MCF 10A (cell line): ENCODE measurements around the gene PPP1R37. TPM values are rescaled to one million over a fixed set of nuclear protein-coding genes. Genes with fewer than 3 reads are reported as not detected.

Experiments used
- BruUV-seq: library from RNA; stranded (reverse); fragments of 400-500 nt; replicated peaks from 2 replicates; lab custom pipeline; 2021; lab: Mats Ljungman, UMichigan
- CTCF ChIA-PET: fragments of 300-600 bp; sonication (Branson Sonifier 250); formaldehyde crosslinking; extraction: SDS; loops from one replicate; lab custom pipeline; 2021; ENCODE audit warnings: antibody characterized with exemption, inconsistent platforms; lab: Yijun Ruan, JAX
- POLR2A ChIA-PET: fragments of 300-600, 350-650 bp; sonication (Branson Sonifier 250); formaldehyde crosslinking; extraction: SDS; loops from one replicate; lab custom pipeline; 2020; ENCODE audit warnings: antibody characterized with exemption, inconsistent platforms; lab: Yijun Ruan, JAX
- DNase-seq: peaks from one replicate; pipeline ENCODE4 v3.0.0-alpha.2; 2018; ENCODE audit not compliant: unreplicated experiment
- H3K27ac Mint-ChIP-seq: one replicate; pipeline ENCODE4 v1.8.0; 2022; ENCODE audit warnings: mild to moderate bottlenecking, low read depth, mixed read lengths; ENCODE audit not compliant: unreplicated experiment
- H3K27me3 Mint-ChIP-seq: one replicate; pipeline ENCODE4 v1.8.0; 2022; ENCODE audit warnings: mixed read lengths; ENCODE audit not compliant: insufficient read depth, unreplicated experiment
- H3K36me3 Mint-ChIP-seq: one replicate; pipeline ENCODE4 v1.8.0; 2022; ENCODE audit warnings: mild to moderate bottlenecking, moderate library complexity, mixed read lengths; ENCODE audit not compliant: insufficient read depth, unreplicated experiment
- H3K4me1 Mint-ChIP-seq: one replicate; pipeline ENCODE4 v1.8.0; 2022; ENCODE audit warnings: mixed read lengths; ENCODE audit not compliant: insufficient read depth, unreplicated experiment
- H3K4me3 Mint-ChIP-seq: one replicate; pipeline ENCODE4 v1.8.0; 2022; ENCODE audit warnings: mild to moderate bottlenecking, moderate library complexity, mixed read lengths; ENCODE audit not compliant: unreplicated experiment
- H3K9me3 Mint-ChIP-seq: one replicate; pipeline ENCODE4 v1.8.0; 2022; ENCODE audit warnings: mixed read lengths; ENCODE audit not compliant: unreplicated experiment
- CTCF ChIP-seq: fragments of 200-600 bp; IDR thresholded peaks from one replicate; pipeline ENCODE4 v1.8.0; 2022; ENCODE audit warnings: antibody characterized with exemption, mild to moderate bottlenecking; ENCODE audit not compliant: unreplicated experiment
- intact Hi-C: fragments of 100-400 bp; cut with micrococcal nuclease; formaldehyde crosslinking; loops from 2 replicates; pipeline ENCODE4 v1.14.1; 2022
- total RNA-seq: library from RNA; stranded (reverse); gene quantifications from 2 replicates; pipeline ENCODE4 v1.2.3, GENCODE V29; 2022

Gene PPP1R37
- total RNA-seq, 1 experiment from 2014 or later = 22.0 TPM

GRCh38 chr19:45145270-45146189 lies 52.6 kb downstream of the PPP1R37 start:
- Mint-ChIP-seq H3K4me3 (no peak overlapping the region), H3K4me1 (no peaks in the 10 kb centered on the region), H3K27me3 (no peaks in the 10 kb centered on the region), H3K36me3 (peaks cover 25% of the 10 kb centered on the region), H3K9me3 (no peaks in the 10 kb centered on the region), H3K27ac (no peak overlapping the region)
- ChIA-PET CTCF (no interaction called here), POLR2A (interaction anchor here (0.6 kb wide), 1 partner anchor 25 kb away, joined by 3 read pairs; no protein-coding TSS in a partner anchor)
- intact Hi-C loops = no loop called here
- no peak for TF ChIP-seq CTCF
- no peak for DNase-seq
- no TSS peak for BruUV-seq

DNA sequence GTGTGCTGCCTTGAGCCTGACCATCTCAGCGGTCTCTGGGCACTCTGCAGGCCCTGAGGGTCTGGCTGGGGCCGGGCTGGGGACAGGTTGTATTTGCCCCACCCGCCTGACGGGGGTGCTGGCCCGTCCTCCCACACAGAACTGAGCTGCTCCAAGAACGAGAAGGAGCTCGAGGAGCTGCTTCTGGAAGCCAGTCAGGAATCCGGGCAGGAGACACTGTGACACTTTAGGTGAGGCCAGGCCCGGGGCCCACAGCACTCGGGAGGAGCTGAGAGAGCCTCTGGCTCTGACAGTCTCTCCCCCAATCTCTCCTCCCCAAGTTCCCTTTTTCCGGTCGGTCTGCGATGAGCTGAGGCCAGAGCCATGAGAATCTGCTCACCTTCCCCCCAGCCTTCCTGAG lies 53.3 kb downstream of the PPP1R37 start:
- H3K27ac Mint-ChIP-seq = no peak overlapping the region
- intact Hi-C loops = no loop called here
- TF ChIP-seq CTCF = no peak
- no peak overlapping the region for H3K4me3 Mint-ChIP-seq
- no peaks in the 10 kb centered on the region for H3K9me3 Mint-ChIP-seq
- peaks cover 1% of the 10 kb centered on the region for H3K4me1 Mint-ChIP-seq
- BruUV-seq = no TSS peak
- peaks cover 22% of the 10 kb centered on the region for H3K36me3 Mint-ChIP-seq
- ChIA-PET CTCF (interaction anchor here (0.9 kb wide), 1 partner anchor 21 kb away, joined by 3 read pairs; no protein-coding TSS in a partner anchor), POLR2A (interaction anchor here (0.6 kb wide), 2 partner anchors 25 to 111 kb away, joined by 3 read pairs; no protein-coding TSS in a partner anchor)
- H3K27me3 Mint-ChIP-seq = no peaks in the 10 kb centered on the region
- no peak for DNase-seq

- POLR2A ChIA-PET = interaction anchor here (0.6 kb wide), 1 partner anchor 111 kb away, joined by 3 read pairs; no protein-coding TSS in a partner anchor
- CTCF ChIA-PET = interaction anchor here (0.9 kb wide), 1 partner anchor 21 kb away, joined by 3 read pairs; no protein-coding TSS in a partner anchor
- Mint-ChIP-seq H3K27me3 (no peaks in the 10 kb centered on the region), H3K4me3 (no peak overlapping the region), H3K36me3 (peaks cover 22% of the 10 kb centered on the region), H3K4me1 (peaks cover 5% of the 10 kb centered on the region), H3K9me3 (no peaks in the 10 kb centered on the region), H3K27ac (no peak overlapping the region)
- BruUV-seq = no TSS peak
- no peak for TF ChIP-seq CTCF
- intact Hi-C loops = no loop called here
- DNase-seq = no peak
Measured at GRCh38 chr19:45146741-45147205, 53.8 kb downstream of the PPP1R37 start.
